ENCODE results near the gene SELENOF.

SELENOF gene

GRCh38 chr1:86938855-86939254 is 24.9 kb upstream of the SELENOF start:
- no peak overlapping the region for H3K4me3 ChIP-seq (replicated peaks; ENCODE audit: low read depth, low read length)

DNA sequence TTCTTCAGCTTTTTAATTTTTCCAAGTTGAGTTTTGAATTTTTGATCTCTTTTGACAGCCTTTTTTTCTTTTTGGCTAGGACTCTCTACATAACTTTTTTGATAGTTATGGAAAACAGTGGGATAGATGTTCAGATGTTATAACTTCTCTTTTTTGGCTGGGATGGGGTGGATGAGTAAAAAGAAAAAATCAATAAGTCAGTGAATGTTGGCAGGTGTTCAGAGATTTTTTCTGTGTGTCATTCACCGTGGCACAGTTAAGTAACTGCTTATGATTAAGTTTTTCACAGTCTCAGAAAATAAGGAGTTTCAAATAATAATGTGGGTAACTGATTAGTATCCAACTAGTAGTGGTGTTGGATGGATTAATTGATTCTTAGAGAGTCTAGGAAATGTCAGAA is 24.5 kb upstream of the SELENOF start:
- no peak overlapping the region for H3K4me3 ChIP-seq (replicated peaks; ENCODE audit: low read depth, low read length)
- DNase-seq (ENCODE audit: extremely low read depth, low read depth), result no peak
- TF ChIP-seq CTCF (IDR thresholded peaks at IDR 0.05; ENCODE audit: low read depth, low read length, missing control alignments), result no peak

More at GRCh38 chr1:86938855-86939254, 24.9 kb upstream of the SELENOF start:
- no peak for TF ChIP-seq CTCF (IDR thresholded peaks at IDR 0.05; ENCODE audit: low read depth, low read length, missing control alignments)
- no peak for DNase-seq (ENCODE audit: extremely low read depth, low read depth)

- no peak overlapping the region for H3K4me3 ChIP-seq (replicated peaks; ENCODE audit: low read depth, low read length)
- no peak for DNase-seq (ENCODE audit: extremely low read depth, low read depth)
- no peak for TF ChIP-seq CTCF (IDR thresholded peaks at IDR 0.05; ENCODE audit: low read depth, low read length, missing control alignments)
Observed at GRCh38 chr1:86933562-86934377, 19.8 kb upstream of the SELENOF start.

DNA sequence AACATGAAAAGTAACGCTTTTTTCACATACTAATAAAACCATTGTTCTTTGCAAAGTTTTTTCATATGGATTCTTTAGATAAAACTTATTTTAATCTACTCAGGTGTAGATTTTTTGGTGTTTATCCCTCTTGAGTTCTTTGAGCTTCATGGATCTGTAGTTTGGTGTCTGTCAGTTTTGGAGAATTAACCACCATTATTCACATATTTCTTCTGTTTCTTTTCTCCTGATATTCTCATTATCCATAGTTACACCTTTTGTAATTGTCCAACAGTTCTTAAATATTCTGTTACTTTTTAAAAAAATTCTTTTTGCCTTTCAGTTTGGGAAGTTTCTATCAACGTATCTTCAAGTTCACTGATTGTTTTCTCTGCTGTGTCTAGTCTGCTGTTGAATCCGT is 19.1 kb upstream of the SELENOF start:
- no peak overlapping the region for H3K4me3 ChIP-seq (replicated peaks; ENCODE audit: low read depth, low read length)
- TF ChIP-seq CTCF (IDR thresholded peaks at IDR 0.05; ENCODE audit: low read depth, low read length, missing control alignments), result no peak
- DNase-seq (ENCODE audit: extremely low read depth, low read depth), result no peak

DNA sequence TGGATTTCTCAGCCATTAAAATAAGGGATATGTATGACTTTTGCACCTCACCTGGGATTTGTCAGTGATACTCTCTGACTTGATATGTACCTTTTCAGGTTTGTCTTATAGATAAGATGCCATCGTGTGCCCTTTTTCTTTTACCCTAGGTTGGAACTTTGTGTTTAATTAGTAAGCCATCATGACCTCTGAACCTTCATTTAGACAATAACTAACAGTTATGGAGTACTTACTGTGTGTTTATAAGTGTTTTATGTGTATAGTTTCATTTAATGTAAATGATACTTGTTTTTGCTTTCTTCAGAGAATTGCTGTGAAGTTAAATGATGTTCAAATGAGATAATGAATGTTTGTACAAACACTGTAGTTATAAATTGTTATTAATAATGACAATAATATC is 14.9 kb upstream of the SELENOF start:
- H3K4me3 ChIP-seq (replicated peaks; ENCODE audit: low read depth, low read length), result no peak overlapping the region
- DNase-seq (ENCODE audit: extremely low read depth, low read depth), result no peak
- TF ChIP-seq CTCF (IDR thresholded peaks at IDR 0.05; ENCODE audit: low read depth, low read length, missing control alignments), result no peak

- H3K4me3 ChIP-seq (replicated peaks; ENCODE audit: low read depth, low read length), result no peak overlapping the region
- no peak for DNase-seq (ENCODE audit: extremely low read depth, low read depth)
- TF ChIP-seq CTCF (IDR thresholded peaks at IDR 0.05; ENCODE audit: low read depth, low read length, missing control alignments), result no peak
Observed at GRCh38 chr1:86926883-86927282, 13.0 kb upstream of the SELENOF start.

GRCh38 chr1:86925742-86926141 is 11.8 kb upstream of the SELENOF start:
- DNase-seq (ENCODE audit: extremely low read depth, low read depth), result no peak
- no peak for TF ChIP-seq CTCF (IDR thresholded peaks at IDR 0.05; ENCODE audit: low read depth, low read length, missing control alignments)
- no peak overlapping the region for H3K4me3 ChIP-seq (replicated peaks; ENCODE audit: low read depth, low read length)

Data from HFF-Myc (cell line).